ENCODE data around the gene CDH4. TPM values are rescaled to one million over a fixed set of nuclear protein-coding genes. Genes with fewer than 3 reads are reported as not detected.

CDH4 gene
- total RNA-seq, 2 experiments from 2014 or later: 0.10 to 0.15 TPM

GRCh38 chr20:61667056-61667792 is 415.2 kb downstream of the CDH4 start:
- H3K27me3 Mint-ChIP-seq (ENCODE audit: low read depth): no peaks in the 10 kb centered on the region
- no peaks in the 10 kb centered on the region for H3K36me3 Mint-ChIP-seq (ENCODE audit: low read depth)

GRCh38 chr20:61668065-61668650 is 416.1 kb downstream of the CDH4 start:
- Mint-ChIP-seq H3K9me3 (no peaks in the 10 kb centered on the region), H3K4me3 (no peak overlapping the region), H3K36me3 (ENCODE audit: low read depth) (no peaks in the 10 kb centered on the region), H3K27me3 (ENCODE audit: low read depth) (no peaks in the 10 kb centered on the region), H3K27ac (no peak overlapping the region), H3K4me1 (ENCODE audit: low read depth) (no peaks in the 10 kb centered on the region)
- DNase-seq: no peak
- CTCF ChIA-PET: no interaction called here
- intact Hi-C loops (cut with micrococcal nuclease): no loop called here

More at GRCh38 chr20:61667056-61667792, 415.2 kb downstream of the CDH4 start:
- no peak for DNase-seq
- CTCF ChIA-PET: no interaction called here
- H3K27ac Mint-ChIP-seq: no peak overlapping the region
- no peaks in the 10 kb centered on the region for H3K9me3 Mint-ChIP-seq
- intact Hi-C loops (cut with micrococcal nuclease): no loop called here
- no peaks in the 10 kb centered on the region for H3K4me1 Mint-ChIP-seq (ENCODE audit: low read depth)
- H3K4me3 Mint-ChIP-seq: no peak overlapping the region

GRCh38 chr20:61668771-61669503 is 416.9 kb downstream of the CDH4 start:
- no peaks in the 10 kb centered on the region for H3K9me3 Mint-ChIP-seq
- H3K36me3 Mint-ChIP-seq (ENCODE audit: low read depth): no peaks in the 10 kb centered on the region
- CTCF ChIA-PET: no interaction called here
- H3K27me3 Mint-ChIP-seq (ENCODE audit: low read depth): no peaks in the 10 kb centered on the region
- no peak overlapping the region for H3K27ac Mint-ChIP-seq
- H3K4me3 Mint-ChIP-seq: no peak overlapping the region
- no peaks in the 10 kb centered on the region for H3K4me1 Mint-ChIP-seq (ENCODE audit: low read depth)
- intact Hi-C loops (cut with micrococcal nuclease): no loop called here
- no peak for DNase-seq

GRCh38 chr20:61670274-61670673 is 418.2 kb downstream of the CDH4 start:
- CTCF ChIA-PET: no interaction called here
- Mint-ChIP-seq H3K27ac (no peak overlapping the region), H3K27me3 (ENCODE audit: low read depth) (no peaks in the 10 kb centered on the region), H3K36me3 (ENCODE audit: low read depth) (no peaks in the 10 kb centered on the region), H3K9me3 (no peaks in the 10 kb centered on the region), H3K4me3 (no peak overlapping the region), H3K4me1 (ENCODE audit: low read depth) (no peaks in the 10 kb centered on the region)
- no peak for DNase-seq
- intact Hi-C loops (cut with micrococcal nuclease): no loop called here

GRCh38 chr20:61671559-61671958 is 419.5 kb downstream of the CDH4 start:
- no peak for DNase-seq
- Mint-ChIP-seq H3K9me3 (no peaks in the 10 kb centered on the region), H3K4me3 (no peak overlapping the region), H3K4me1 (ENCODE audit: low read depth) (no peaks in the 10 kb centered on the region), H3K36me3 (ENCODE audit: low read depth) (no peaks in the 10 kb centered on the region), H3K27me3 (ENCODE audit: low read depth) (no peaks in the 10 kb centered on the region), H3K27ac (no peak overlapping the region)
- CTCF ChIA-PET: no interaction called here
- intact Hi-C loops (cut with micrococcal nuclease): no loop called here

GRCh38 chr20:61673152-61673847 is 421.2 kb downstream of the CDH4 start:
- H3K9me3 Mint-ChIP-seq: no peaks in the 10 kb centered on the region
- no peak overlapping the region for H3K4me3 Mint-ChIP-seq
- CTCF ChIA-PET: no interaction called here
- H3K36me3 Mint-ChIP-seq (ENCODE audit: low read depth): no peaks in the 10 kb centered on the region
- no peaks in the 10 kb centered on the region for H3K4me1 Mint-ChIP-seq (ENCODE audit: low read depth)
- intact Hi-C loops (cut with micrococcal nuclease): no loop called here
- H3K27me3 Mint-ChIP-seq (ENCODE audit: low read depth): no peaks in the 10 kb centered on the region
- no peak for DNase-seq
- no peak overlapping the region for H3K27ac Mint-ChIP-seq

GRCh38 chr20:61674121-61674520 is 422.1 kb downstream of the CDH4 start:
- H3K27ac Mint-ChIP-seq: no peak overlapping the region
- DNase-seq: no peak
- H3K36me3 Mint-ChIP-seq (ENCODE audit: low read depth): no peaks in the 10 kb centered on the region
- intact Hi-C loops (cut with micrococcal nuclease): no loop called here
- no peak overlapping the region for H3K4me3 Mint-ChIP-seq
- no peaks in the 10 kb centered on the region for H3K27me3 Mint-ChIP-seq (ENCODE audit: low read depth)
- H3K4me1 Mint-ChIP-seq (ENCODE audit: low read depth): no peaks in the 10 kb centered on the region
- CTCF ChIA-PET: no interaction called here
- no peaks in the 10 kb centered on the region for H3K9me3 Mint-ChIP-seq

- H3K4me1 Mint-ChIP-seq (ENCODE audit: low read depth): no peaks in the 10 kb centered on the region
- H3K27me3 Mint-ChIP-seq (ENCODE audit: low read depth): no peaks in the 10 kb centered on the region
- no peaks in the 10 kb centered on the region for H3K36me3 Mint-ChIP-seq (ENCODE audit: low read depth)
- intact Hi-C loops (cut with micrococcal nuclease): no loop called here
- H3K9me3 Mint-ChIP-seq: no peaks in the 10 kb centered on the region
- CTCF ChIA-PET: no interaction called here
- no peak for DNase-seq
- H3K4me3 Mint-ChIP-seq: no peak overlapping the region
- H3K27ac Mint-ChIP-seq: no peak overlapping the region
Measured at GRCh38 chr20:61674688-61675087, 422.6 kb downstream of the CDH4 start.

GRCh38 chr20:61677928-61678327 is 425.9 kb downstream of the CDH4 start:
- Mint-ChIP-seq H3K9me3 (no peaks in the 10 kb centered on the region), H3K36me3 (ENCODE audit: low read depth) (no peaks in the 10 kb centered on the region), H3K27ac (no peak overlapping the region), H3K27me3 (ENCODE audit: low read depth) (no peaks in the 10 kb centered on the region), H3K4me3 (no peak overlapping the region), H3K4me1 (ENCODE audit: low read depth) (no peaks in the 10 kb centered on the region)
- CTCF ChIA-PET: no interaction called here
- intact Hi-C loops (cut with micrococcal nuclease): no loop called here
- DNase-seq: no peak

GRCh38 chr20:61678437-61678836 is 426.4 kb downstream of the CDH4 start:
- CTCF ChIA-PET: no interaction called here
- no peaks in the 10 kb centered on the region for H3K27me3 Mint-ChIP-seq (ENCODE audit: low read depth)

GRCh38 chr20:61679473-61679872 is 427.4 kb downstream of the CDH4 start:
- H3K27me3 Mint-ChIP-seq (ENCODE audit: low read depth): no peaks in the 10 kb centered on the region
- H3K4me3 Mint-ChIP-seq: no peak overlapping the region
- no peak for DNase-seq
- intact Hi-C loops (cut with micrococcal nuclease): no loop called here
- H3K27ac Mint-ChIP-seq: no peak overlapping the region
- no peaks in the 10 kb centered on the region for H3K4me1 Mint-ChIP-seq (ENCODE audit: low read depth)
- CTCF ChIA-PET: interaction anchor here (0.6 kb wide), 1 partner anchor 446 kb away, joined by 5 read pairs; no protein-coding TSS in a partner anchor
- no peaks in the 10 kb centered on the region for H3K9me3 Mint-ChIP-seq
- H3K36me3 Mint-ChIP-seq (ENCODE audit: low read depth): no peaks in the 10 kb centered on the region

More at GRCh38 chr20:61678437-61678836, 426.4 kb downstream of the CDH4 start:
- Mint-ChIP-seq H3K27ac (no peak overlapping the region), H3K4me3 (no peak overlapping the region), H3K4me1 (ENCODE audit: low read depth) (no peaks in the 10 kb centered on the region), H3K36me3 (ENCODE audit: low read depth) (no peaks in the 10 kb centered on the region), H3K9me3 (no peaks in the 10 kb centered on the region)
- intact Hi-C loops (cut with micrococcal nuclease): no loop called here
- DNase-seq: no peak

GRCh38 chr20:61680096-61680495 is 428.0 kb downstream of the CDH4 start:
- Mint-ChIP-seq H3K4me3 (no peak overlapping the region), H3K9me3 (no peaks in the 10 kb centered on the region), H3K36me3 (ENCODE audit: low read depth) (no peaks in the 10 kb centered on the region), H3K4me1 (ENCODE audit: low read depth) (no peaks in the 10 kb centered on the region), H3K27me3 (ENCODE audit: low read depth) (no peaks in the 10 kb centered on the region), H3K27ac (no peak overlapping the region)
- no peak for DNase-seq
- CTCF ChIA-PET: no interaction called here
- intact Hi-C loops (cut with micrococcal nuclease): no loop called here
